Raji (cell line): ENCODE data around the gene PCP2.

Experiments used
- POLR2A ChIP-seq: IDR thresholded peaks from 2 replicates; pipeline ENCODE4 v1.6.1; 2011; ENCODE audit warnings: low read depth, low read length, control low read depth; ENCODE audit not compliant: insufficient read depth

The PCP2 gene

GRCh38 chr19:7632340-7633203 is 947 bp downstream of the PCP2 start:
- no peak for TF ChIP-seq POLR2A

- no peak for TF ChIP-seq POLR2A
Measured at GRCh38 chr19:7631577-7631976, 1.9 kb downstream of the PCP2 start.

- TF ChIP-seq POLR2A, result peak; percentile 67
Measured at GRCh38 chr19:7629347-7630054, 4.0 kb downstream of the PCP2 start, which contains the start of the genes PET100 and XAB2. Gene PET100 (plus strand): TSS chr19:7629793. CDS start chr19:7629834, 41 bp downstream. Gene XAB2 (minus strand): TSS chr19:7629545. CDS start chr19:7629527, 18 bp downstream.

- no peak for TF ChIP-seq POLR2A
Measured at GRCh38 chr19:7628589-7629311, 4.8 kb downstream of the PCP2 start.

GRCh38 chr19:7627166-7627565 is 6.4 kb downstream of the PCP2 start:
- TF ChIP-seq POLR2A, result no peak

- no peak for TF ChIP-seq POLR2A
Measured at GRCh38 chr19:7625763-7626372, 7.7 kb downstream of the PCP2 start.

- no peak for TF ChIP-seq POLR2A
Measured at GRCh38 chr19:7624810-7625209, 8.7 kb downstream of the PCP2 start.

GRCh38 chr19:7623725-7624603 is 9.6 kb downstream of the PCP2 start:
- no peak for TF ChIP-seq POLR2A

- TF ChIP-seq POLR2A, result no peak
Measured at GRCh38 chr19:7622933-7623685, 10.4 kb downstream of the PCP2 start.

- no peak for TF ChIP-seq POLR2A
Measured at GRCh38 chr19:7620442-7621412, 12.8 kb downstream of the PCP2 start.

- no peak for TF ChIP-seq POLR2A
Measured at GRCh38 chr19:7619671-7620441, 13.7 kb downstream of the PCP2 start.
